PC-3 (cell line): ENCODE data around the gene EYS. TPM values are rescaled to one million over a fixed set of nuclear protein-coding genes. Genes with fewer than 3 reads are reported as not detected.

ENCODE experiments used
- ATAC-seq: fragments of 200-7000 bp; cut with Tn5 transposase; 2 replicates; pipeline ENCODE4 v1.9.1; 2020; ENCODE audit warnings: mild to moderate bottlenecking, moderate library complexity
- BruUV-seq: library from RNA; stranded (reverse); fragments of 400-500 nt; replicated peaks from 2 replicates; lab custom pipeline; 2021; lab: Mats Ljungman, UMichigan
- CTCF ChIA-PET: fragments of 300-600 bp; sonication (Branson Sonifier 250); formaldehyde crosslinking; loops from one replicate; lab custom pipeline; 2022; ENCODE audit warnings: antibody characterized with exemption; lab: Charles Lee
- POLR2A ChIA-PET: fragments of 300-600 bp; sonication (Branson Sonifier 250); formaldehyde crosslinking; loops from one replicate; lab custom pipeline; 2022; ENCODE audit warnings: antibody characterized with exemption; ENCODE audit not compliant: unreplicated experiment; lab: Charles Lee
- DNase-seq: peaks from one replicate; pipeline ENCODE4 v3.0.0-alpha.2; 2015
- H2AFZ ChIP-seq: fragments of 300-600 bp; sonication (generic); 2 replicates; pipeline ENCODE4 v1.6.0; 2016; ENCODE audit warnings: antibody characterized with exemption, low read length
- H3F3A ChIP-seq: fragments of 300-600 bp; sonication (generic); one replicate; pipeline ENCODE4 v1.6.0; 2017; ENCODE audit warnings: antibody characterized with exemption, low read length, control low read depth, mild to moderate bottlenecking; ENCODE audit not compliant: unreplicated experiment
- H3K27ac ChIP-seq: fragments of 300-600 bp; sonication (generic); 2 replicates; pipeline ENCODE4 v1.5.1; 2016; ENCODE audit warnings: mild to moderate bottlenecking, low read length
- H3K27me3 ChIP-seq: fragments of 300-600 bp; sonication (generic); 2 replicates; pipeline ENCODE4 v1.6.1; 2016; ENCODE audit warnings: low read length, mixed read lengths
- H3K36me3 ChIP-seq: fragments of 300-600 bp; sonication (generic); 2 replicates; pipeline ENCODE4 v1.6.1; 2016; ENCODE audit warnings: low read depth, mixed run types, low read length, mixed read lengths
- H3K4me1 ChIP-seq: fragments of 300-600 bp; sonication (generic); 2 replicates; pipeline ENCODE4 v1.5.1; 2016; ENCODE audit warnings: low read length; ENCODE audit not compliant: insufficient read depth
- H3K4me2 ChIP-seq: fragments of 300-600 bp; sonication (generic); 2 replicates; pipeline ENCODE4 v1.6.0; 2016; ENCODE audit warnings: low read length
- H3K4me3 ChIP-seq: fragments of 300-600 bp; sonication (generic); 2 replicates; pipeline ENCODE4 v1.5.1; 2016; ENCODE audit warnings: mild to moderate bottlenecking, low read length, mixed read lengths
- H3K79me2 ChIP-seq: fragments of 300-600 bp; sonication (generic); 2 replicates; pipeline ENCODE4 v1.6.1; 2017; ENCODE audit warnings: low read length, mixed read lengths
- H3K9ac ChIP-seq: fragments of 300-600 bp; sonication (generic); 2 replicates; pipeline ENCODE4 v1.6.0; 2016; ENCODE audit warnings: mild to moderate bottlenecking, low read length
- H3K9me2 ChIP-seq: fragments of 300-600 bp; sonication (generic); replicated peaks from 2 replicates; pipeline ENCODE4 v1.6.1; 2016; ENCODE audit warnings: mixed run types, low read length, mixed read lengths
- H3K9me3 ChIP-seq: fragments of 300-600 bp; sonication (generic); 2 replicates; pipeline ENCODE4 v1.6.1; 2016; ENCODE audit warnings: low read length, mixed read lengths
- H4K20me1 ChIP-seq: fragments of 300-600 bp; sonication (generic); 2 replicates; pipeline ENCODE4 v1.6.1; 2016; ENCODE audit warnings: low read length, mixed read lengths
- EZH2 ChIP-seq: fragments of 300-600 bp; sonication (generic); IDR thresholded peaks from one replicate; pipeline ENCODE4 v1.6.1; 2017; ENCODE audit warnings: antibody characterized with exemption, mild to moderate bottlenecking, low read length; ENCODE audit not compliant: unreplicated experiment
- EZH2phosphoT487 ChIP-seq: fragments of 300-600 bp; sonication (generic); IDR thresholded peaks from 2 replicates; pipeline ENCODE4 v1.6.1; 2018; ENCODE audit warnings: mild to moderate bottlenecking, antibody characterized with exemption, low read length, borderline replicate concordance
- intact Hi-C: fragments of 100-400 bp; cut with micrococcal nuclease; formaldehyde crosslinking; loops from 2 replicates; pipeline ENCODE4 v1.9.0; 2023
- total RNA-seq: library from RNA; depleted of rRNA; stranded (reverse); fragments of >200 nt; gene quantifications from 2 replicates; pipeline ENCODE4 v1.2.3, GENCODE V29; 2014
- TF ChIP-seq, protein P1 (sequence below): fragments of 300-600 bp; sonication (generic); conservative IDR thresholded peaks from 2 replicates; pipeline ENCODE4 v1.5.1; 2017; ENCODE audit warnings: antibody characterized with exemption, low read depth, mild to moderate bottlenecking, low read length

The EYS gene
- total RNA-seq, 1 experiment from 2014 or later = 0.07 TPM

DNA sequence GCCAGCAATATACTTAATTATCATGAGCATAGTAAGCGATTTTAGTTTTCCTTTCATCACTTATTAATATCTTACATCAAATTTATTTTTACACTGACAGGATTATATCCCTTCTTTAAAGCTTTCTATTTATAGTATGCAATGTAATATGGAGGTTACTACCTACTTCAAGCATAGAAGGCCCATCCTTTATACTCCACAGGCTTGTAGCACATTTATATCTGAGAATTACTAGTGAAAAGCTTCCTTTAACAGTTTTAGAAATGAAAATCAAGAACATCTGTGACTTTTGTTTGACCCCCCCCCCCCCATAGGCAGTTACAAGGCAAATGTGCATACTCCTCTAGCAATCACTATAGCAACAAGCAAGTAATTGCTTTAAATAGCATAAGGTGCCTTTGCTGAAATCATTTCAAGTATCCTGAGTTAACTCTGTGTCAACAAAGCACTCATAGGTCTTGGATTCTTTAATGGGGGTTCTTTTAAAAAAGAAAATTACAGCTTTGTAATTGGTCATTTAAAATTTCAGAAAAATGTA, 1153.7 kb downstream of the EYS start:
- DNase-seq = no peak
- intact Hi-C loops = no loop called here
- no peaks in the 10 kb centered on the region for H4K20me1 ChIP-seq
- H3K4me2 ChIP-seq = no peak overlapping the region
- H3K9me2 ChIP-seq = no peaks in the 10 kb centered on the region
- ChIA-PET CTCF (no interaction called here), POLR2A (no interaction called here)
- H3K27ac ChIP-seq = no peak overlapping the region
- H3K4me3 ChIP-seq = no peak overlapping the region
- no peak for TF ChIP-seq EZH2phosphoT487
- TF ChIP-seq, protein P1, sequence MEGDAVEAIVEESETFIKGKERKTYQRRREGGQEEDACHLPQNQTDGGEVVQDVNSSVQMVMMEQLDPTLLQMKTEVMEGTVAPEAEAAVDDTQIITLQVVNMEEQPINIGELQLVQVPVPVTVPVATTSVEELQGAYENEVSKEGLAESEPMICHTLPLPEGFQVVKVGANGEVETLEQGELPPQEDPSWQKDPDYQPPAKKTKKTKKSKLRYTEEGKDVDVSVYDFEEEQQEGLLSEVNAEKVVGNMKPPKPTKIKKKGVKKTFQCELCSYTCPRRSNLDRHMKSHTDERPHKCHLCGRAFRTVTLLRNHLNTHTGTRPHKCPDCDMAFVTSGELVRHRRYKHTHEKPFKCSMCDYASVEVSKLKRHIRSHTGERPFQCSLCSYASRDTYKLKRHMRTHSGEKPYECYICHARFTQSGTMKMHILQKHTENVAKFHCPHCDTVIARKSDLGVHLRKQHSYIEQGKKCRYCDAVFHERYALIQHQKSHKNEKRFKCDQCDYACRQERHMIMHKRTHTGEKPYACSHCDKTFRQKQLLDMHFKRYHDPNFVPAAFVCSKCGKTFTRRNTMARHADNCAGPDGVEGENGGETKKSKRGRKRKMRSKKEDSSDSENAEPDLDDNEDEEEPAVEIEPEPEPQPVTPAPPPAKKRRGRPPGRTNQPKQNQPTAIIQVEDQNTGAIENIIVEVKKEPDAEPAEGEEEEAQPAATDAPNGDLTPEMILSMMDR = no peak
- TF ChIP-seq EZH2 = no peak
- no peaks in the 10 kb centered on the region for H3K27me3 ChIP-seq
- ATAC-seq = no peak
- no TSS peak for BruUV-seq
- H3K4me1 ChIP-seq = no peaks in the 10 kb centered on the region
- no peaks in the 10 kb centered on the region for H3K79me2 ChIP-seq
- no peak overlapping the region for H3K9ac ChIP-seq
- H3K36me3 ChIP-seq = no peaks in the 10 kb centered on the region
- no peak overlapping the region for H2AFZ ChIP-seq
- H3K9me3 ChIP-seq = no peaks in the 10 kb centered on the region
- H3F3A ChIP-seq = no peaks in the 10 kb centered on the region

DNA sequence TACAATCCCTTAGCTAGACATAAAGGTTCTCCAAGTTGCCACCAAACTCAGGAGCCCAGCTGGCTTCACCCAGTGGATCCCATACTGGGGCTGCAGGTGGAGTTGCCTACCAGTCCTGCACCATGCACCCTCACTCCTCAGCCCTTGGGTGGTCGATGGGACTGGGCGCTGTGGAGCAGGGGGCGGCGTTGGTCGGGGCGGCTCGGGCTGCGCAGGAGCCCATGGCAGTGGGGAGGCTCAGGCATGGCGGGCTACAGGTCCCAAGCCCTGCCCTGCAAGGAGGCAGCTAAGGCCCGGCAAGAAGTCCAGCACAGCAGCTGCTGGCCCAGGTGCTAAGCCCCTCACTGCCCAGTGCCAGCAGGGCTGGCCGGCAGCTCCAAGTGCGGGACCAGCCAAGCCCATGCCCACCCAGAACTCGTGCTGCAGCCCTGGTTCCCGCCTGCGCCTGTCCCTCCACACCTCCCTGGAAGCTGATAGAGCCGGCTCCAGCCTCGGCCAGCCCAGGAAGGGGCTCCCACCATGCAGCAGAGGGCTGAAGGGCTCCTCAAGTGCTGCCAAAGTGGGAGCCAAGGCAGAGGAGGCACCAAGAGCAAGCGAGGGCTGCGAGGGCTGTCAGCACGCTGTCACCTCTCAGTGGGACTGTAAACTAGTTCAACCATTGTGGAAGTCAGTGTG, 1159.3 kb downstream of the EYS start:
- intact Hi-C loops = no loop called here
- TF ChIP-seq, protein P1 = no peak
- no peak for TF ChIP-seq EZH2phosphoT487
- Histone ChIP-seq H3F3A (no peaks in the 10 kb centered on the region), H3K4me2 (no peak overlapping the region), H3K9me2 (no peaks in the 10 kb centered on the region), H2AFZ (no peak overlapping the region), H4K20me1 (no peaks in the 10 kb centered on the region), H3K27ac (no peak overlapping the region), H3K9ac (no peak overlapping the region), H3K36me3 (no peaks in the 10 kb centered on the region), H3K9me3 (no peaks in the 10 kb centered on the region), H3K27me3 (no peaks in the 10 kb centered on the region), H3K4me3 (no peak overlapping the region), H3K4me1 (no peaks in the 10 kb centered on the region), H3K79me2 (no peaks in the 10 kb centered on the region)
- no TSS peak for BruUV-seq
- ATAC-seq (no peak), DNase-seq (no peak)
- ChIA-PET POLR2A (no interaction called here), CTCF (no interaction called here)

DNA sequence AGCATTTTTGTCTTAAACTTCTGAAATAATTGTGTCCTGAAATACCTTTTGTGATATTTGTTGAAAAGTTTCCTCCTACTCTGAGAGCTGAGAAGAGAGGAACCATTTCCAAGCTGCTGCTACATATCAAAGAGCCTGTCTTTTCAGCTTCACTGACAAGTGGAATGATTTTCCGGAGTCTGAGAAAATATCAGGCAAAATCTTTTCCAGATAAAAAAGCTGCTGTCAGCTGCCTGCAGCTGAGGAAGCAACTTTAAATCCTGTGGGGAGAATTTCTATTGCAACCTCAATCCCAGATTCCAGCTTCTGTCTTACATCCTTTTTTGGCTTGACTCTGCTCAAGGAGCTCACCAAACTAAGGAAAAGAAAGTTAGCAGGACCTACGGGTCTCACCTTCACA, 1167.1 kb downstream of the EYS start:
- POLR2A ChIA-PET = no interaction called here
- Histone ChIP-seq H3K4me2 (no peak overlapping the region), H3K27ac (no peak overlapping the region), H2AFZ (no peak overlapping the region), H3K9me3 (no peaks in the 10 kb centered on the region), H4K20me1 (no peaks in the 10 kb centered on the region), H3F3A (no peaks in the 10 kb centered on the region), H3K36me3 (no peaks in the 10 kb centered on the region), H3K4me3 (no peak overlapping the region), H3K4me1 (no peaks in the 10 kb centered on the region), H3K27me3 (no peaks in the 10 kb centered on the region), H3K9ac (no peak overlapping the region), H3K9me2 (no peaks in the 10 kb centered on the region), H3K79me2 (no peaks in the 10 kb centered on the region)
- intact Hi-C loops = no loop called here
- ATAC-seq (no peak), DNase-seq (no peak)
- CTCF ChIA-PET = no interaction called here
- no peak for TF ChIP-seq EZH2
- TF ChIP-seq, protein P1 = no peak
- no peak for TF ChIP-seq EZH2phosphoT487
- no TSS peak for BruUV-seq
